ENCODE measurements around the gene CLPSL1.

CLPSL1 gene

GRCh38 chr6:35742842-35743241 is 38.0 kb upstream of the CLPSL1 start:
- Histone ChIP-seq H3K9ac (ENCODE audit: low read depth, low read length) (no peak overlapping the region), H3K4me1 (ENCODE audit: insufficient read depth, low read length) (peaks cover 33% of the 10 kb centered on the region), H3K9me3 (ENCODE audit: insufficient read depth, low read depth, low read length) (no peaks in the 10 kb centered on the region), H3K36me3 (ENCODE audit: insufficient read depth, low read length) (no peaks in the 10 kb centered on the region), H3K27me3 (ENCODE audit: insufficient read depth, low read length) (no peaks in the 10 kb centered on the region), H3K27ac (ENCODE audit: low read depth, low read length) (peak overlapping the region; percentile 68), H3K4me3 (ENCODE audit: low read length) (no peak overlapping the region)
- WGBS, result 53% methylated on average over 8 of the region's 8 CpGs

GRCh38 chr6:35745509-35745908 is 35.3 kb upstream of the CLPSL1 start:
- no peak overlapping the region for H3K27ac ChIP-seq (ENCODE audit: low read depth, low read length)
- no peak overlapping the region for H3K4me3 ChIP-seq (ENCODE audit: low read length)
- H3K4me1 ChIP-seq (ENCODE audit: insufficient read depth, low read length), result peaks cover 13% of the 10 kb centered on the region
- H3K27me3 ChIP-seq (ENCODE audit: insufficient read depth, low read length), result no peaks in the 10 kb centered on the region
- WGBS, result 97% methylated on average over 7 of the region's 7 CpGs
- H3K36me3 ChIP-seq (ENCODE audit: insufficient read depth, low read length), result no peaks in the 10 kb centered on the region
- H3K9ac ChIP-seq (ENCODE audit: low read depth, low read length), result no peak overlapping the region
- no peaks in the 10 kb centered on the region for H3K9me3 ChIP-seq (ENCODE audit: insufficient read depth, low read depth, low read length)

- H3K4me1 ChIP-seq (ENCODE audit: insufficient read depth, low read length), result peaks cover 6% of the 10 kb centered on the region
- WGBS, result 89% methylated on average over 3 of the region's 3 CpGs
- H3K36me3 ChIP-seq (ENCODE audit: insufficient read depth, low read length), result no peaks in the 10 kb centered on the region
- H3K27me3 ChIP-seq (ENCODE audit: insufficient read depth, low read length), result no peaks in the 10 kb centered on the region
- no peak overlapping the region for H3K4me3 ChIP-seq (ENCODE audit: low read length)
- no peaks in the 10 kb centered on the region for H3K9me3 ChIP-seq (ENCODE audit: insufficient read depth, low read depth, low read length)
- no peak overlapping the region for H3K27ac ChIP-seq (ENCODE audit: low read depth, low read length)
- no peak overlapping the region for H3K9ac ChIP-seq (ENCODE audit: low read depth, low read length)
Measured at GRCh38 chr6:35746516-35746915, 34.3 kb upstream of the CLPSL1 start.

- Histone ChIP-seq H3K27me3 (ENCODE audit: insufficient read depth, low read length) (no peaks in the 10 kb centered on the region), H3K4me3 (ENCODE audit: low read length) (no peak overlapping the region), H3K9me3 (ENCODE audit: insufficient read depth, low read depth, low read length) (no peaks in the 10 kb centered on the region), H3K4me1 (ENCODE audit: insufficient read depth, low read length) (peaks cover 1% of the 10 kb centered on the region; the same call in 1 of the 2 replicates), H3K27ac (ENCODE audit: low read depth, low read length) (no peak overlapping the region), H3K9ac (ENCODE audit: low read depth, low read length) (no peak overlapping the region), H3K36me3 (ENCODE audit: insufficient read depth, low read length) (no peaks in the 10 kb centered on the region)
- WGBS, result no CpG with 5 or more reads among the region's 1 CpG
Measured at GRCh38 chr6:35747877-35748276, 32.9 kb upstream of the CLPSL1 start.

GRCh38 chr6:35750557-35750956 is 30.3 kb upstream of the CLPSL1 start:
- H3K27me3 ChIP-seq (ENCODE audit: insufficient read depth, low read length), result no peaks in the 10 kb centered on the region
- H3K27ac ChIP-seq (ENCODE audit: low read depth, low read length), result no peak overlapping the region
- H3K36me3 ChIP-seq (ENCODE audit: insufficient read depth, low read length), result no peaks in the 10 kb centered on the region
- H3K4me3 ChIP-seq (ENCODE audit: low read length), result no peak overlapping the region
- H3K4me1 ChIP-seq (ENCODE audit: insufficient read depth, low read length), result peaks cover 13% of the 10 kb centered on the region
- WGBS, result 95% methylated on average over 7 of the region's 7 CpGs
- no peaks in the 10 kb centered on the region for H3K9me3 ChIP-seq (ENCODE audit: insufficient read depth, low read depth, low read length)
- no peak overlapping the region for H3K9ac ChIP-seq (ENCODE audit: low read depth, low read length)

GRCh38 chr6:35751594-35751993 is 29.2 kb upstream of the CLPSL1 start:
- no peaks in the 10 kb centered on the region for H3K27me3 ChIP-seq (ENCODE audit: insufficient read depth, low read length)
- no peaks in the 10 kb centered on the region for H3K36me3 ChIP-seq (ENCODE audit: insufficient read depth, low read length)
- no peak overlapping the region for H3K9ac ChIP-seq (ENCODE audit: low read depth, low read length)
- H3K4me1 ChIP-seq (ENCODE audit: insufficient read depth, low read length), result peaks cover 17% of the 10 kb centered on the region
- 87% methylated on average over 4 of the region's 4 CpGs for WGBS
- no peak overlapping the region for H3K27ac ChIP-seq (ENCODE audit: low read depth, low read length)
- H3K4me3 ChIP-seq (ENCODE audit: low read length), result no peak overlapping the region
- no peaks in the 10 kb centered on the region for H3K9me3 ChIP-seq (ENCODE audit: insufficient read depth, low read depth, low read length)

- Histone ChIP-seq H3K27ac (ENCODE audit: low read depth, low read length) (no peak overlapping the region), H3K36me3 (ENCODE audit: insufficient read depth, low read length) (no peaks in the 10 kb centered on the region), H3K27me3 (ENCODE audit: insufficient read depth, low read length) (no peaks in the 10 kb centered on the region), H3K4me3 (ENCODE audit: low read length) (no peak overlapping the region), H3K9me3 (ENCODE audit: insufficient read depth, low read depth, low read length) (no peaks in the 10 kb centered on the region), H3K9ac (ENCODE audit: low read depth, low read length) (no peak overlapping the region), H3K4me1 (ENCODE audit: insufficient read depth, low read length) (peaks cover 17% of the 10 kb centered on the region)
- WGBS, result 93% methylated on average over 4 of the region's 4 CpGs
Measured at GRCh38 chr6:35752330-35752729, 28.5 kb upstream of the CLPSL1 start.

- H3K27me3 ChIP-seq (ENCODE audit: insufficient read depth, low read length), result no peaks in the 10 kb centered on the region
- no peaks in the 10 kb centered on the region for H3K36me3 ChIP-seq (ENCODE audit: insufficient read depth, low read length)
- no peak overlapping the region for H3K9ac ChIP-seq (ENCODE audit: low read depth, low read length)
- H3K27ac ChIP-seq (ENCODE audit: low read depth, low read length), result peak overlapping the region; percentile 36; the same call in 1 of the 2 replicates
- 83% methylated on average over 6 of the region's 6 CpGs for WGBS
- H3K4me1 ChIP-seq (ENCODE audit: insufficient read depth, low read length), result peaks cover 17% of the 10 kb centered on the region
- H3K4me3 ChIP-seq (ENCODE audit: low read length), result no peak overlapping the region
- no peaks in the 10 kb centered on the region for H3K9me3 ChIP-seq (ENCODE audit: insufficient read depth, low read depth, low read length)
Measured at GRCh38 chr6:35754452-35755277, 26.2 kb upstream of the CLPSL1 start.

GRCh38 chr6:35755278-35755924 is 25.4 kb upstream of the CLPSL1 start:
- Histone ChIP-seq H3K9ac (ENCODE audit: low read depth, low read length) (no peak overlapping the region), H3K27ac (ENCODE audit: low read depth, low read length) (peak overlapping the region; percentile 36; the same call in 1 of the 2 replicates), H3K9me3 (ENCODE audit: insufficient read depth, low read depth, low read length) (no peaks in the 10 kb centered on the region), H3K27me3 (ENCODE audit: insufficient read depth, low read length) (no peaks in the 10 kb centered on the region), H3K36me3 (ENCODE audit: insufficient read depth, low read length) (no peaks in the 10 kb centered on the region), H3K4me1 (ENCODE audit: insufficient read depth, low read length) (peaks cover 17% of the 10 kb centered on the region), H3K4me3 (ENCODE audit: low read length) (no peak overlapping the region)
- 15% methylated on average over 3 of the region's 3 CpGs for WGBS

GRCh38 chr6:35757456-35758123 is 23.2 kb upstream of the CLPSL1 start:
- no peaks in the 10 kb centered on the region for H3K27me3 ChIP-seq (ENCODE audit: insufficient read depth, low read length)
- 55% methylated on average over 10 of the region's 10 CpGs for WGBS
- peak overlapping the region; percentile 44; the same call in 1 of the 2 replicates for H3K27ac ChIP-seq (ENCODE audit: low read depth, low read length)
- H3K4me1 ChIP-seq (ENCODE audit: insufficient read depth, low read length), result peaks cover 17% of the 10 kb centered on the region
- no peaks in the 10 kb centered on the region for H3K9me3 ChIP-seq (ENCODE audit: insufficient read depth, low read depth, low read length)
- no peak overlapping the region for H3K9ac ChIP-seq (ENCODE audit: low read depth, low read length)
- H3K4me3 ChIP-seq (ENCODE audit: low read length), result no peak overlapping the region
- H3K36me3 ChIP-seq (ENCODE audit: insufficient read depth, low read length), result no peaks in the 10 kb centered on the region

- Histone ChIP-seq H3K4me1 (ENCODE audit: insufficient read depth, low read length) (peaks cover 26% of the 10 kb centered on the region), H3K9me3 (ENCODE audit: insufficient read depth, low read depth, low read length) (no peaks in the 10 kb centered on the region), H3K27me3 (ENCODE audit: insufficient read depth, low read length) (no peaks in the 10 kb centered on the region; the same call in 1 of the 2 replicates), H3K9ac (ENCODE audit: low read depth, low read length) (no peak overlapping the region), H3K27ac (ENCODE audit: low read depth, low read length) (no peak overlapping the region), H3K4me3 (ENCODE audit: low read length) (no peak overlapping the region), H3K36me3 (ENCODE audit: insufficient read depth, low read length) (no peaks in the 10 kb centered on the region)
- 87% methylated on average over 3 of the region's 3 CpGs for WGBS
Measured at GRCh38 chr6:35759426-35759825, 21.4 kb upstream of the CLPSL1 start.

All from HUES64 (cell line).